Lower leg skin (tissue), 4 donors: ENCODE data around the gene PDE3A. TPM values are rescaled to one million over a fixed set of nuclear protein-coding genes. Genes with fewer than 3 reads are reported as not detected.
"Not testable (repeated sequence)": the region's sequence is repeated elsewhere in the genome, so short reads cannot be mapped to it uniquely, and the experiment has no call there.

ENCODE experiments used
- DNase-seq, 2 donors: peaks; one replicate each; pipeline ENCODE4 v3.0.0-alpha.2; 2019; ENCODE audit warnings: low spot score in 2 of 2
- H3K4me3 ChIP-seq: fragments of 200-600 bp; sonication (generic); 2 replicates; pipeline ENCODE4 v1.5.1; 2017; ENCODE audit warnings: mild to moderate bottlenecking, low read depth; ENCODE audit not compliant: poor library complexity, severe bottlenecking
- POLR2A ChIP-seq, 2 donors: fragments of 450-650 bp; IDR thresholded peaks; one replicate each; pipeline ENCODE4 v1.6.1; 2016 to 2017; ENCODE audit warnings: antibody characterized with exemption in 2 of 2, mild to moderate bottlenecking in 1 of 2, moderate library complexity in 1 of 2
- WGBS, 2 donors: methylation state at CpG; one replicate each; pipeline ENCODE4 v1.1.5; 2018; 5-methylcytosine and 5-hydroxymethylcytosine counted together
- intact Hi-C: fragments of 100-400 bp; cut with DNase I; formaldehyde crosslinking; loops from one replicate; pipeline ENCODE4 v1.15.0; 2023; ENCODE audit warnings: low total_unique reads
- total RNA-seq, 4 donors: library from RNA; depleted of rRNA; stranded (reverse); fragments of >200 nt; gene quantifications; one replicate each; pipeline ENCODE4 v1.1.0, GENCODE V29; 2016
- TF ChIP-seq, protein P1 (sequence below), 3 donors: fragments of 450-650 bp; IDR thresholded peaks; one replicate each; pipeline ENCODE4 v1.5.1; 2016; ENCODE audit warnings: antibody characterized with exemption in 3 of 3, mild to moderate bottlenecking in 3 of 3, moderate library complexity in 2 of 3

The PDE3A gene
- total RNA-seq, 4 donors from 2014 or later: 1.5 to 3.2 (median 2.7) TPM

DNA sequence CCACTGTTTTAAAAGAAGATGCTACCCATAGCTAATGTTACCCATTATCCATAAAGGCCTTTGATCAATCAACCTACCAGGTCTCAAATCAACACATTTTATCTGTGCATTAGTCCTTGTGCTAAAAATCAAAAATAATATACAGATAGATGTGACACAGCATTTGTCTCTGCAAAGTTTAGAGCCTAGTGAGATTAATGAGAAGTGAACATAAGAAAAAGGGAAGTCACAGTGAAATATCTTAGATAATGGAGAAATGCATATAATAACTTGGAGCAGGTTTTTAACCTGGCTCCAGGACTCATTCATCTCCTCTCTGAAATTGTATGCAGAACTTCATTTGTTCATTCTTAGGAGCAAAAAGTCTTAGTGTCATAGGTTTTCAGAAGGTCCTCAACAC lies 7.2 kb downstream of the PDE3A start:
- DNase-seq: no peak
- TF ChIP-seq, protein P1, sequence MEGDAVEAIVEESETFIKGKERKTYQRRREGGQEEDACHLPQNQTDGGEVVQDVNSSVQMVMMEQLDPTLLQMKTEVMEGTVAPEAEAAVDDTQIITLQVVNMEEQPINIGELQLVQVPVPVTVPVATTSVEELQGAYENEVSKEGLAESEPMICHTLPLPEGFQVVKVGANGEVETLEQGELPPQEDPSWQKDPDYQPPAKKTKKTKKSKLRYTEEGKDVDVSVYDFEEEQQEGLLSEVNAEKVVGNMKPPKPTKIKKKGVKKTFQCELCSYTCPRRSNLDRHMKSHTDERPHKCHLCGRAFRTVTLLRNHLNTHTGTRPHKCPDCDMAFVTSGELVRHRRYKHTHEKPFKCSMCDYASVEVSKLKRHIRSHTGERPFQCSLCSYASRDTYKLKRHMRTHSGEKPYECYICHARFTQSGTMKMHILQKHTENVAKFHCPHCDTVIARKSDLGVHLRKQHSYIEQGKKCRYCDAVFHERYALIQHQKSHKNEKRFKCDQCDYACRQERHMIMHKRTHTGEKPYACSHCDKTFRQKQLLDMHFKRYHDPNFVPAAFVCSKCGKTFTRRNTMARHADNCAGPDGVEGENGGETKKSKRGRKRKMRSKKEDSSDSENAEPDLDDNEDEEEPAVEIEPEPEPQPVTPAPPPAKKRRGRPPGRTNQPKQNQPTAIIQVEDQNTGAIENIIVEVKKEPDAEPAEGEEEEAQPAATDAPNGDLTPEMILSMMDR (IDR thresholded peaks at IDR 0.05): no peak
- TF ChIP-seq POLR2A (IDR thresholded peaks at IDR 0.05): no peak
- intact Hi-C loops: no loop called here
- no peak overlapping the region for H3K4me3 ChIP-seq

DNA sequence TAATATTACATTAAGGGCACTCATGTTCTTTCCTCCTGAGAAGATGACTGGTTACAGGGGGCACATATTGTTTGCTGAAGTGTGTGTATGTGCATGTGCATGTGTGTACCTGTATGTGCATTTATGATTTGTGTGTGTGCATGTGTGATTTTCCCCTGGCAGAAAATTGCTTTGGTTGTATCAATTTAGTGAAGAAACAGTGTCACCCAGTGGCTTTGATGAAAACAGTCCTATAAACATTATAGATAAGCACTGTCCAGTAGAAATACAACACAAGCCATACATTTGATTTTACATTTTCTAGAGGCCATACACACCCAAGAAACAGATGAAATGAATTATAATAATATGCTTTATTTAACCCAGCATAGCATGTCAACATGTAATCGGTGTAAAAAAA lies 8.6 kb downstream of the PDE3A start:
- WGBS, 2 donors: 58 to 80% methylated on average over 1 of the region's 1 CpG
- TF ChIP-seq, protein P1 (IDR thresholded peaks at IDR 0.05): no peak
- TF ChIP-seq POLR2A (IDR thresholded peaks at IDR 0.05): no peak

DNA sequence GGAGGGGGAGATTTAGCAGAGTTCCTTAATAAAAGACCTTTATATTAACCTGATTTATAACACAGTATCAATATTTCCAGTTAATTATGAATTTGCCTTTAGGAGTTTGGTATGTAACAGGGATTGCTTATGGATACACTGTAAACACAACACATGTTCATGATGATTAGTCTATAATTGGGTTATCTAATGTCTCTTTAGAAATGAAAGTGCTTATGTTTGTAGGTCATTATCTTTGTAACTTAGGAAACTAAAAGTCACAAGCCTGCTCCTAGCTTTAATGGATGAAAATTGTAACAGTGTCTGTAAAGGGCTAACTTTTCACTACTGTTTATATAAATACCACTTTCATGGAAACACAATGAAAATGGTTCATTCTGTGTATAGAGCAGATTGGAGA lies 9.4 kb downstream of the PDE3A start:
- TF ChIP-seq POLR2A (IDR thresholded peaks at IDR 0.05): no peak
- TF ChIP-seq, protein P1 (IDR thresholded peaks at IDR 0.05): no peak
- H3K4me3 ChIP-seq: no peak overlapping the region
- DNase-seq: no peak
- intact Hi-C loops: no loop called here

More for the DNA sequence above, 8.6 kb downstream of the PDE3A start:
- no peak for DNase-seq
- intact Hi-C loops: no loop called here
- H3K4me3 ChIP-seq: no peak overlapping the region

DNA sequence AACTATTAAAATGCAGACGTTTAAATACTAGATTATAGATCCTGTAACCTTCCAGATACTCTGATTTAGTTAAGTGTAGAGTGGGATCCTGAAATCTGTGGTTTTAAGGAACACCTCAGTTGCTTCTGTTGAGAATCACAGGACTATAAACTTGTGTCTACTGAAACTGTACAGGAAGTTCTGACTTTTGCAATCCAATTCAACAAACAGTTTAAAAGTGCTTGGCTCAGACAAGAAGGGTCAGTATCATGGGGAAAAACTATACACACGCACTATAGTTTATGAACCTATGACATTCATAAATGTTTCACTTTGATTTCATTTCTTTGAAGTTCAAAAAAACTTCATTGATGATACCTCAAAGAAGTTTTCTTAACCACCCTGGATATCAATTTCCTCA lies 13.8 kb downstream of the PDE3A start:
- WGBS, 2 donors: 74 to 83% methylated on average over 2 of the region's 2 CpGs
- no peak overlapping the region for H3K4me3 ChIP-seq
- no peak for TF ChIP-seq POLR2A (IDR thresholded peaks at IDR 0.05)
- TF ChIP-seq, protein P1 (IDR thresholded peaks at IDR 0.05): no peak
- intact Hi-C loops: no loop called here
- DNase-seq: no peak

DNA sequence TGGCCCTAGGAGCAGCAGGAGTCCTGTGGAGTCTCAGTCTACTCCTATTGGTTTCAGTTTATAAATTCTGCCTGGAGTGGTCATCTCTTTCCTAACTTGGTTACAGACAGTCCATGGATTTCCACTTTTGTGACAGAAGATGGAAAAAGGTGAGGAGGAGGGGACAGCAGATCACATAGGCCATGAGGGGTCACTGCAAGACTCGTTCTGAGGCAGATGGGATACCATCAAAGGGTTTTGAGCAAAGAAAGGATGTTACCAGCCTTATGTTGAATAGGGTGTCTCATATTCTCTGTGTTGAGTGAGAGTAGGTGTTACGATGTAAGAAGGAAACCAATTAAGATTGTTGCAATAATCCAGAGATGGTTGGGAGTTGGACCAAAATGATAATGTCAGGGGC lies 15.3 kb downstream of the PDE3A start:
- no peak for TF ChIP-seq POLR2A (IDR thresholded peaks at IDR 0.05)
- TF ChIP-seq, protein P1 (IDR thresholded peaks at IDR 0.05): no peak
- intact Hi-C loops: no loop called here
- WGBS, 2 donors: 87 to 88% methylated on average over 2 of the region's 2 CpGs
- H3K4me3 ChIP-seq: no peak overlapping the region
- DNase-seq: no peak

DNA sequence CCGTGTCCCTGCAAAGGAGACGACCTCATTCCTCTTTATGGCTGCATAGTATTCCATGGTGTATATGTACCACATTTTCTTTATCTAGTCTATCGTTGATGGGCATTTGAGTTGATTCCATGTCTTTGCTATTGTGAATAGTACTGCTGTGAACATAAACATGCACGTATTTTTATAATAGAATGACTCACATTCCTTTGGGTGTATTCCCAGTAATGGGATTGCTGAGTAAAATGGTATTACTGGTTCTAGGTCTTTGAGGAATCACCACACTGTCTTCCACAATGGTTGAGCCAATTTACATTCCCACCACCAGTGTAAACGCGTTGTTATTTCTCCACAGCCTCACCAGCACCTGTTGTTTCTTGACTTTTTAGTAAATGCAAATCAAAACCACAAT lies 16.5 kb downstream of the PDE3A start:
- H3K4me3 ChIP-seq, DNase-seq, intact Hi-C loops: not testable (repeated sequence)
- 81 to 89% methylated on average over 6 of the region's 6 CpGs for WGBS, 2 donors
